Activated CD8-positive, alpha-beta memory T cell treated with anti-CD3 and anti-CD28 coated beads, Interleukin-2, amount 50 U/mL, for 24 hours (primary cell): ENCODE measurements around the gene IFNK.

ENCODE experiments used
- DNase-seq: peaks from one replicate; pipeline ENCODE4 v3.0.0-alpha.2; 2020; ENCODE audit errors: extremely low read depth

Gene IFNK

GRCh38 chr9:27572918-27573633 is 49.0 kb downstream of the IFNK start, which contains the start of gene C9orf72:
Gene C9orf72, minus strand, starts transcription at chr9:27573481. Its CDS starts 6,361 bp downstream, at chr9:27567120.
- peak; percentile 54 for DNase-seq

GRCh38 chr9:27573634-27574590 is 49.8 kb downstream of the IFNK start:
- DNase-seq: peak; percentile 99
